Neural progenitor cell (in vitro differentiated cells): Measurements from ENCODE around the gene UBL7. TPM values are rescaled to one million over a fixed set of nuclear protein-coding genes. Genes with fewer than 3 reads are reported as not detected.
"Not testable (repeated sequence)": the region's sequence is repeated elsewhere in the genome, so short reads cannot be mapped to it uniquely, and the experiment has no call there.

Experiments used
- DNase-seq: peaks from one replicate; pipeline ENCODE4 v3.0.0-alpha.2; 2016; ENCODE audit warnings: low spot score
- H2AFZ ChIP-seq: fragments of 200-600 bp; sonication (generic); replicated peaks from 2 replicates; pipeline ENCODE4 v1.6.1; 2016; ENCODE audit warnings: antibody characterized with exemption
- H3F3A ChIP-seq: fragments of 200-600 bp; sonication (generic); 2 replicates; pipeline ENCODE4 v1.6.1; 2016; ENCODE audit warnings: antibody characterized with exemption, low read depth
- H3K27ac ChIP-seq: fragments of 200-600 bp; sonication (generic); 2 replicates; pipeline ENCODE4 v1.5.1; 2016; ENCODE audit warnings: mild to moderate bottlenecking
- H3K27me3 ChIP-seq: fragments of 200-600 bp; sonication (generic); 2 replicates; pipeline ENCODE4 v1.6.1; 2016; ENCODE audit warnings: mild to moderate bottlenecking, moderate library complexity
- H3K36me3 ChIP-seq: fragments of 200-600 bp; sonication (generic); 2 replicates; pipeline ENCODE4 v1.5.1; 2016
- H3K4me1 ChIP-seq: fragments of 200-600 bp; sonication (generic); 2 replicates; pipeline ENCODE4 v1.6.1; 2016; ENCODE audit warnings: mixed run types
- H3K4me2 ChIP-seq: fragments of 200-600 bp; sonication (generic); 2 replicates; pipeline ENCODE4 v1.6.1; 2016
- H3K4me3 ChIP-seq: fragments of 200-600 bp; sonication (generic); 2 replicates; pipeline ENCODE4 v1.5.1; 2016
- H3K79me2 ChIP-seq: fragments of 200-600 bp; sonication (generic); 2 replicates; pipeline ENCODE4 v1.6.1; 2016; ENCODE audit warnings: low read depth
- H3K9ac ChIP-seq: fragments of 200-600 bp; sonication (generic); 2 replicates; pipeline ENCODE4 v1.6.1; 2016
- H3K9me3 ChIP-seq: fragments of 200-600 bp; sonication (generic); 2 replicates; pipeline ENCODE4 v1.5.1; 2016; ENCODE audit warnings: low read depth
- H4K20me1 ChIP-seq: fragments of 200-600 bp; sonication (generic); 2 replicates; pipeline ENCODE4 v1.6.1; 2016; ENCODE audit warnings: low read depth
- H3K27ac Mint-ChIP-seq: 3 replicates; pipeline ENCODE4 v1.8.0; 2021; ENCODE audit warnings: mixed read lengths
- H3K27me3 Mint-ChIP-seq: 2 replicates; pipeline ENCODE4 v1.8.0; 2022; ENCODE audit warnings: low read depth, mild to moderate bottlenecking, inconsistent platforms, moderate library complexity, mixed read lengths; ENCODE audit not compliant: insufficient read depth
- H3K36me3 Mint-ChIP-seq: 3 replicates; pipeline ENCODE4 v1.8.0; 2021; ENCODE audit warnings: mixed read lengths
- H3K4me1 Mint-ChIP-seq: 3 replicates; pipeline ENCODE4 v1.8.0; 2021; ENCODE audit warnings: mixed read lengths
- H3K4me3 Mint-ChIP-seq: 3 replicates; pipeline ENCODE4 v1.8.0; 2021; ENCODE audit warnings: mild to moderate bottlenecking, moderate library complexity, mixed read lengths
- H3K9me3 Mint-ChIP-seq: 3 replicates; pipeline ENCODE4 v1.8.0; 2020; ENCODE audit warnings: mixed read lengths
- CTCF ChIP-seq: fragments of 200-600 bp; sonication (generic); IDR thresholded peaks from 2 replicates; pipeline ENCODE4 v1.5.1; 2017; ENCODE audit warnings: antibody characterized with exemption, mild to moderate bottlenecking
- EZH2 ChIP-seq: fragments of 200-600 bp; sonication (generic); IDR thresholded peaks from 2 replicates; pipeline ENCODE4 v1.6.1; 2017; ENCODE audit warnings: antibody characterized with exemption, mild to moderate bottlenecking, moderate library complexity
- EZH2phosphoT487 ChIP-seq: fragments of 200-600 bp; sonication (generic); IDR thresholded peaks from 2 replicates; pipeline ENCODE4 v1.6.1; 2017; ENCODE audit warnings: antibody characterized with exemption
- total RNA-seq: library from RNA; depleted of rRNA; stranded (reverse); fragments of >200 nt; gene quantifications from 2 replicates; pipeline ENCODE4 v1.2.3, GENCODE V29; 2015; ENCODE audit warnings: low replicate concordance

UBL7 gene
- total RNA-seq, 1 donor from 2014 or later, result 60.4 TPM

GRCh38 chr15:74482661-74483060 lies 21.7 kb upstream of the UBL7 start:
- H3K27me3 ChIP-seq, result no peaks in the 10 kb centered on the region
- no peak overlapping the region for H3K4me2 ChIP-seq
- no peaks in the 10 kb centered on the region for H4K20me1 ChIP-seq
- no peaks in the 10 kb centered on the region for H3K4me1 ChIP-seq
- H3K36me3 ChIP-seq, result no peaks in the 10 kb centered on the region
- H3K27ac Mint-ChIP-seq, result no peak overlapping the region
- H3F3A ChIP-seq, result no peaks in the 10 kb centered on the region
- DNase-seq, result no peak
- no peaks in the 10 kb centered on the region for H3K9me3 ChIP-seq
- TF ChIP-seq CTCF (no peak), EZH2phosphoT487 (no peak), EZH2 (no peak)
- H3K4me3 ChIP-seq, result no peak overlapping the region
- H2AFZ ChIP-seq, result no peak overlapping the region
- H3K79me2 ChIP-seq, result no peaks in the 10 kb centered on the region
- no peak overlapping the region for H3K9ac ChIP-seq
- peaks cover 16% of the 10 kb centered on the region for H3K36me3 Mint-ChIP-seq
- H3K9me3 Mint-ChIP-seq, result no peaks in the 10 kb centered on the region
- H3K4me1 Mint-ChIP-seq, result no peaks in the 10 kb centered on the region
- H3K27ac ChIP-seq, result no peak overlapping the region
- peaks cover 2% of the 10 kb centered on the region for H3K27me3 Mint-ChIP-seq
- no peak overlapping the region for H3K4me3 Mint-ChIP-seq

GRCh38 chr15:74480364-74480763 lies 19.4 kb upstream of the UBL7 start:
- not testable (repeated sequence) for H4K20me1 ChIP-seq, H3K27me3 Mint-ChIP-seq, H3K4me1 Mint-ChIP-seq, H3K36me3 ChIP-seq, H3K9me3 ChIP-seq, H3K9me3 Mint-ChIP-seq, H3F3A ChIP-seq, H3K27ac Mint-ChIP-seq, H3K9ac ChIP-seq, DNase-seq, H3K4me3 Mint-ChIP-seq, H3K4me3 ChIP-seq, H3K79me2 ChIP-seq, H3K4me2 ChIP-seq, H3K4me1 ChIP-seq, H2AFZ ChIP-seq, H3K27ac ChIP-seq, H3K27me3 ChIP-seq
- peaks cover 20% of the 10 kb centered on the region for H3K36me3 Mint-ChIP-seq

GRCh38 chr15:74471621-74472020 lies 10.7 kb upstream of the UBL7 start:
- H3K9me3 ChIP-seq, H3F3A ChIP-seq, H3K27ac Mint-ChIP-seq, H3K9me3 Mint-ChIP-seq, H3K27me3 Mint-ChIP-seq, H3K4me3 ChIP-seq, H3K36me3 ChIP-seq, H3K4me3 Mint-ChIP-seq, H3K4me1 ChIP-seq, H3K9ac ChIP-seq, DNase-seq, H3K4me1 Mint-ChIP-seq, H3K27me3 ChIP-seq, H2AFZ ChIP-seq, H3K79me2 ChIP-seq, H4K20me1 ChIP-seq, H3K27ac ChIP-seq, H3K4me2 ChIP-seq: not testable (repeated sequence)
- peaks cover 33% of the 10 kb centered on the region for H3K36me3 Mint-ChIP-seq

GRCh38 chr15:74470631-74471395 lies 9.9 kb upstream of the UBL7 start:
- Histone ChIP-seq H3K36me3 (peaks cover 8% of the 10 kb centered on the region), H3K27ac (no peak overlapping the region), H3K79me2 (no peaks in the 10 kb centered on the region), H3K4me2 (no peak overlapping the region), H3K9me3 (no peaks in the 10 kb centered on the region), H3K4me3 (no peak overlapping the region), H3F3A (no peaks in the 10 kb centered on the region), H4K20me1 (no peaks in the 10 kb centered on the region), H3K9ac (no peak overlapping the region), H2AFZ (no peak overlapping the region), H3K27me3 (no peaks in the 10 kb centered on the region), H3K4me1 (no peaks in the 10 kb centered on the region)
- Mint-ChIP-seq H3K36me3 (peaks cover 41% of the 10 kb centered on the region), H3K4me1 (no peaks in the 10 kb centered on the region), H3K27me3 (no peaks in the 10 kb centered on the region), H3K27ac (no peak overlapping the region), H3K4me3 (no peak overlapping the region), H3K9me3 (peaks cover 3% of the 10 kb centered on the region)
- TF ChIP-seq EZH2phosphoT487, result no peak
- no peak for DNase-seq
